ENCODE measurements around the gene TSHZ1.

TSHZ1 gene

GRCh38 chr18:75269124-75269680, 58.6 kb downstream of the TSHZ1 start:
- no peak for DNase-seq (ENCODE audit: low read depth)

DNA sequence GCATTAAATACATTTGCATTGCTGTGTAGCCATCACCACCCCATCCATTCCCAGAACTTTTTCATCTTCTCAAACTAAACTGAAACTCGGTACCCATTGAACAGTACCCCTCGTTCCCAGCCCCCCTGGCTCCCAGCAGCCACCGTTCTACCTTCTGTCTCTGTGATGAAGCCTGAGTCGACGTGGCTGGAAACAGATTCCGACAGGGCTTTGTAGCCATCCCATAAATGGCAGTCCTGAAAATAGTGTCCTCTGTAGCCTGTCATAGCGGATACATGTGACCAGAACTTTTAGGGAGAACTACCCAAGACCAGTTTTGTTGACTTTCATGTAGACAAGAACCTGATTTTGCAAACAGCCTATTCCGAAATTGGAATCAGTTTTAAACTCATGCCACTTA, 59.1 kb downstream of the TSHZ1 start:
- DNase-seq (ENCODE audit: low read depth) = no peak

GRCh38 chr18:75271952-75272351, 61.4 kb downstream of the TSHZ1 start:
- no peak for DNase-seq (ENCODE audit: low read depth)

- no peak for DNase-seq (ENCODE audit: low read depth)
Measured at GRCh38 chr18:75273817-75274216, 63.2 kb downstream of the TSHZ1 start.

DNA sequence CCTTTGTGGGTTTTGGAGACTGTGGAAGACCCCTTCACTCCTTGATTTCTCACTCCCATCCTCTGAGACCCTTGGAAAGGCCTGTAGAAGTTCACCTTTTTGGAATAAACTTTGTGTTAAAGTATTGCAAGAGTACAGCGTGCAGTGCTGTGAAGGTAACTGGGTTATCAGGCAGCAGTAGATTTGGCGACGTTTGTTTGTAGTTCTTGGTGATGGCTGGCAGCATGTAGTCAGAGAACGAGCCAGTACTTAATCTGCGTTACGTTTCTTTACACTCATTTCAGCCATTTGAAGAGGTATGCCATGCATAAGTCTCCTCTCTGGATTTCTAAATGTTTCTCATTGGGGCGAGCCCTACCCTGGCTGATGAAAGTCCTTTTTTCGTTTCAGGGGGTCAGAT, 64.6 kb downstream of the TSHZ1 start:
- no peak for DNase-seq (ENCODE audit: low read depth)

GRCh38 chr18:75276818-75277609, 66.4 kb downstream of the TSHZ1 start:
- DNase-seq (ENCODE audit: low read depth) = no peak

DNA sequence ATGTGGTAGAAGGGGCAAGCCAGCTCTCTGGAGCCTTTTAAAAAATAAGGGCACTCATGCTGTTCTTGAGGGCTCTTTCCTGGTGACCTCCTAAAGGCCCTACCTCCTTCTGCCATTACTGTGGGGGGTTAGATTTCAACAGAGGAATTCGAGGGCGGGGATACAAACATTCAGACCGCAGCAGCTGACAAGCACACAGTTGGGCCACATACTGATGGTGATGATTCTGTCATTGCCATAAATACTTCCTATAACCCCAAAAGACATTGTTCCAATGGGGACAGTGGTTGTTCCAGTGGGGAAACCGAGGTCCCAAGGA, 67.0 kb downstream of the TSHZ1 start:
- no peak for DNase-seq (ENCODE audit: low read depth)

DNA sequence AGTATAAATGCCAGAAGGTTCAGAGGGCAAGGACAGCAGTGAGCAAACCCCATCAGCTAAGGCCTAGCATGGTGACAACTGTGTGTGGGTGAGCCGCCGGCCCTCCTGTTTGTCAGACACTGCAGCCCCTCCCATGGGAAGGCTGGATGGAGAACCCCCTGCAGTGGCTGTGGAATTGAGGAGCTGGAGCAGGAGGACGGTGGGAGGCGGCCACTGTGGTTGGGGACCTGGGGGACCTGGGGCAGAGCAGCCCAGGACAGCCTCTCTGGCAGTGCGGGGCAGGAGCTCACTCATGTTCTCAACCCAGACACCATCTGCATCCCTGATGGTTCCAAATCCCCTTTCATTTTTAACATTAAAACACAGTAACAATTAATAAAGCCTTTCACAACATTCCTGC, 68.8 kb downstream of the TSHZ1 start:
- DNase-seq (ENCODE audit: low read depth) = no peak

GRCh38 chr18:75280427-75281280, 70.1 kb downstream of the TSHZ1 start:
- no peak for DNase-seq (ENCODE audit: low read depth)

- no peak for DNase-seq (ENCODE audit: low read depth)
Measured at GRCh38 chr18:75282746-75283145, 72.1 kb downstream of the TSHZ1 start.

- no peak for DNase-seq (ENCODE audit: low read depth)
Measured at GRCh38 chr18:75283731-75284130, 73.1 kb downstream of the TSHZ1 start.

DNA sequence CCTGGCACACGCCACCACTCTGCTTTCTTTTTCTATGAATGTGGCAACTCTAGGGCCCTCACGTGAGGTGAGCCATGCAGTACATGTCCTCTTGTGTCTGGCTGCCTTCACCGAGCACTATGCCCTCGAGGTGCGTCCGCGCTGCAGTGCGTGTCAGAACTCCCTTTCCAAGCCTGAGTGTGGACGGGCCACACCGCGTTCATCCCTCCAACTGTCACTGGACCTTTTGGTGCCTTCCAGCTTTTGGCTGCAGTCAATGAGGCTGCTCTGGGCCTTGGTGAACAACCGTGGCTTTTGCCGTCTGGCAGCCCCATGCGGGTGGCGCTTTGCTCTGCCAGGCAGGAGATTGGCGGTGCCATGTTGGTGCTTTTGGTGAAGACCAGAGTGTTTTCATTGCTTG, 74.0 kb downstream of the TSHZ1 start:
- DNase-seq (ENCODE audit: low read depth) = no peak

- no peak for DNase-seq (ENCODE audit: low read depth)
Measured at GRCh38 chr18:75285876-75286275, 75.3 kb downstream of the TSHZ1 start.

DNA sequence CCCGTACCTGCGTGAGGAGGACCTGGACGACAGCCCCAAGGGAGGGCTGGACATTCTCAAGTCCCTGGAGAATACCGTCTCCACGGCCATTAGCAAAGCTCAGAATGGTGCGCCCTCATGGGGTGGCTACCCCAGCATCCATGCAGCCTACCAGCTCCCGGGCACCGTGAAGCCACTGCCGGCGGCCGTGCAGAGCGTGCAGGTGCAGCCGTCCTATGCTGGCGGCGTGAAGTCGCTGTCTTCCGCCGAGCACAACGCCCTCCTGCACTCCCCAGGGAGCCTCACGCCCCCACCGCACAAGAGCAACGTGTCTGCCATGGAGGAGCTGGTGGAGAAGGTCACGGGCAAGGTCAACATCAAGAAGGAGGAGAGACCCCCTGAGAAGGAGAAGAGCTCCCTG, 76.4 kb downstream of the TSHZ1 start:
- no peak for DNase-seq (ENCODE audit: low read depth)

DNA sequence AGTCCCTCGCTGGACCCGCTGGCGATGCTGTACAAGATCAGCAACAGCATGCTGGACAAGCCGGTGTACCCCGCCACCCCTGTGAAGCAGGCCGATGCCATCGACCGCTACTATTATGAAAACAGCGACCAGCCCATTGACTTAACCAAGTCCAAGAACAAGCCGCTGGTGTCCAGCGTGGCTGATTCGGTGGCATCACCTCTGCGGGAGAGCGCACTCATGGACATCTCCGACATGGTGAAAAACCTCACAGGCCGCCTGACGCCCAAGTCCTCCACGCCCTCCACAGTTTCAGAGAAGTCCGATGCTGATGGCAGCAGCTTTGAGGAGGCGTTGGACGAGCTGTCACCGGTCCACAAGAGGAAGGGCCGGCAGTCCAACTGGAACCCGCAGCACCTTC, 77.1 kb downstream of the TSHZ1 start:
- DNase-seq (ENCODE audit: low read depth) = no peak

GRCh38 chr18:75289761-75290160, 79.2 kb downstream of the TSHZ1 start:
- DNase-seq (ENCODE audit: low read depth) = no peak

DNA sequence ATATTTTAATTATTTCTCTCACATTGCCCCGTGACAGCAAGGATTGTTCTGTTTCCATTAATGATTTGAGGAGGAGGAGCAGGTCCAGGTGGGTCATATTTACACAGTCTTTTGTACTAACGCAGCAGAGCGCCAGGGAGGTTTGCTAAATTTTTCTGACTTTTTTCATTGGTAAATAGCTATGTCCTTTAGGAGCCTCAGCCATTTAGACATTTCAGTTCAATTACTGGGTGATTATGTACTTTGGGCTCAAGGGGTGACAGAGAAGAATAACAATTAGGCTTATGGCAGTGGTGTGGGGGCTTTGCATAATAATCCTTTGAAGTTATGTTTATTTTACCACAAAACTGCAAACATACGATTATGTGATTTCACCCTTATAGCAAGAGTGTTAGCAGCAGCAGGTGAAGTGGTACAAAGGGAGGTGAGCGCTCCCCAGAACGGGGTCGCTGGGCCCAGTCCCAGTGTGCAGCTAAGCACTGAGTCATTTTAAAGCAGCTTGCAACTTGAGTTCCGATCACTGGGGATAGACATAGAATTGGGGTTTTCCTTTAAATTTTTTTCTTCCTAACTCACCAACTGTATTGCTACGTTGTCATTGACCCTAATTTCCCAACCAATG, 80.3 kb downstream of the TSHZ1 start:
- DNase-seq (ENCODE audit: low read depth) = no peak

DNA sequence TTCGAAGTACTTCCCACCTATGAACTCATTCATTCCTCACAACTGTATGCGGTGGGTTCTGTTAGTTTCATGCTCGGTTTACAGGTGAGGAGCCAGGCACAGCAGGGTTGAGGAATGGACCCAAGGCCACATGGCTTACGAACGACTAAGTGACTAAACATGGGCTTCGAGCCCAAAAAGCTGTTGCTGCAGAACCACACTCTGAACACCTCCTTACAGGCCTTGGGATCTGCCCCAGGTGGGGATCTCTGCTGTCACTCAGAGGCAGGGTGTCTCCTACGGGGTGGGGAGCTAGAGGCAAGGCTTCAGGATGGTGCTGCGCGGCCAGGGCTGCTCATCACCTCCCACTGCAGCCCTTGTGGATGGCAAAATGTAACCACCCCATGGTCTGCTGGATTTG, 80.9 kb downstream of the TSHZ1 start:
- DNase-seq (ENCODE audit: low read depth) = no peak

DNA sequence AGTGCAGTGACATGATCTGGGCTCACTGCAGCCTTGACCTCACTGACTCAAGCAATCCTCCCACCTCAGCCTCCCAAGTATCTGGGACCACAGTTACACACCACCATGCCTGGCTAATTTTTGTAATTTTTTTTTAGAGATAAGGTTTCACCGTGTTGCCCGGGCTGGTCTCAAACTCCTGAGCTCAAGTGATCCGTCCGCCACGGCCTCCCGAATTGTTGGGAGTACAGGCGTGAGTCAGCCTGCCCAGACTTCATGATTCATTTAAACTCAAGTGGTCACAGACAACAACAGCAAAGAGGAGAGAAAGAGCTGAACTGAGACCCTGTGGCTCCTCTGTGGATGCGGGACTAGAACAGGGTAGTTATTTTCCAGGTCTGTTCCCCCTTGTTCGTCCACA, 83.0 kb downstream of the TSHZ1 start:
- DNase-seq (ENCODE audit: low read depth) = no peak

GRCh38 chr18:75297731-75298130, 87.1 kb downstream of the TSHZ1 start:
- no peak for DNase-seq (ENCODE audit: low read depth)

DNA sequence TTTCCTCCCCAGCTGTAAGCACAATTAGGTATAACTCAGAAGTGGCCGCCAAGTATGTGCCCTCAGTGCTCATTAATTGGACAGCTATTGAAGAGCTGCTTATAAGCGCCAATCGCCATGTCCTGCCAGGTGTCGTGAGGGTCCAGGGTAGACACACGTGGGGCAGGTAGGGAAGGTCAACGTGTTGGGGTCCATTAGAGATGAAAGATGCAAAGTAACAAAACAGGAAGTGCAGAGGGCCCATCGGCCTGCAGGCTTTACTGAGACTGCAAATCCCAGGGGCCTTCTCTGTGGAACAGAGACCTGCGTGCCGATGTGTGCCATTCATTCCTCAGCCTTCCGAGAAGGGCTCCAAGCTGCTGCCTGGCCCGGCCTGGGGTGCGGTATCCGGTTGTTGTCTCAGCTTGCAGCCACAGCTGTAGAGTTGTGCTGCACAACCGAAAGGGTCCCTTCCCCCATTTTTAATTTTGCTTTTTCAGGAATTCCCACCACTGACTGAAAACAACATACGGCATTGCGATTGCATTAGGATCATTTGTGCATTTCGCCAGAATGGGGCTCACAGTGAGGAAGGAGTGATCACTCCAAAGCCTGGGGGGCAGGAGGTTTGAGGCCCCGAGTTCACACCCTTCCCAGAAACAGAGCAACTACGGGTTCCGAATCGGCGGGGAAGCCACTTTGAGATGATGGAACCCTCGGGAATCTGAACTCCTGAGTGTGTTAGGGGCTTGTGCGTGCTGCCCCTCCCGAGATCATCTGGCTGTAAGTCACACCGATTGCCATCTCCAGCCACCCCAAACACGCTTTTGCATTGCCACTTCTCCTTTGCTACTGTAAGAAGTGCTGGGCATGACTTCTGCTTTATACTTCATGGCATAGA, 94.3 kb downstream of the TSHZ1 start:
- DNase-seq (ENCODE audit: low read depth) = no peak

- DNase-seq (ENCODE audit: low read depth) = no peak
Measured at GRCh38 chr18:75305984-75306383, 95.4 kb downstream of the TSHZ1 start.
